LNCAP (cell line): ENCODE data around the gene PPAN.

Source experiments
- TF ChIP-seq, protein P1 (sequence below): fragments of 450-650 bp; IDR thresholded peaks from 2 replicates; pipeline ENCODE4 v1.5.1; 2017; ENCODE audit warnings: mild to moderate bottlenecking

PPAN gene

GRCh38 chr19:10133596-10133995 is 27.4 kb downstream of the PPAN start:
- TF ChIP-seq, protein P1, sequence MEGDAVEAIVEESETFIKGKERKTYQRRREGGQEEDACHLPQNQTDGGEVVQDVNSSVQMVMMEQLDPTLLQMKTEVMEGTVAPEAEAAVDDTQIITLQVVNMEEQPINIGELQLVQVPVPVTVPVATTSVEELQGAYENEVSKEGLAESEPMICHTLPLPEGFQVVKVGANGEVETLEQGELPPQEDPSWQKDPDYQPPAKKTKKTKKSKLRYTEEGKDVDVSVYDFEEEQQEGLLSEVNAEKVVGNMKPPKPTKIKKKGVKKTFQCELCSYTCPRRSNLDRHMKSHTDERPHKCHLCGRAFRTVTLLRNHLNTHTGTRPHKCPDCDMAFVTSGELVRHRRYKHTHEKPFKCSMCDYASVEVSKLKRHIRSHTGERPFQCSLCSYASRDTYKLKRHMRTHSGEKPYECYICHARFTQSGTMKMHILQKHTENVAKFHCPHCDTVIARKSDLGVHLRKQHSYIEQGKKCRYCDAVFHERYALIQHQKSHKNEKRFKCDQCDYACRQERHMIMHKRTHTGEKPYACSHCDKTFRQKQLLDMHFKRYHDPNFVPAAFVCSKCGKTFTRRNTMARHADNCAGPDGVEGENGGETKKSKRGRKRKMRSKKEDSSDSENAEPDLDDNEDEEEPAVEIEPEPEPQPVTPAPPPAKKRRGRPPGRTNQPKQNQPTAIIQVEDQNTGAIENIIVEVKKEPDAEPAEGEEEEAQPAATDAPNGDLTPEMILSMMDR = no peak

DNA sequence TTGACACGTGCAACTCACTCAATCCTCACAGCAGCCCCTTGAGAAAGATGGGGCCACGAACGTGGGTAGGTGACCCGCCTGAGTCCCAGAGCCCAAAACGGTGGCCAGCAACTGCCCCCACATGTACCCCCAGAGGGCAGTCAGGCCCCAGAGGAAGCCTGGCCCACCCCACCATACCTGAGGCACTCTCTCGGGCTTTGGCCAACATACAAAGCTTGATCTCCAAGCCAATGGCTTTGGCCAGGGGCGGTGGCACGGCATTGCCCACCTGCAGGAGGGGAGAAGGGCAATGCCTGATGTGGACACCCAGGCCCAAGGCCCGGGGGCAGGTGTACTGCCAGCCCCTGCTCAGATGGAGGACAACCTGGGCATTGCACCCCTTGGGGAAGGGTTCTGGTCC is 27.9 kb downstream of the PPAN start:
- TF ChIP-seq, protein P1 = no peak

DNA sequence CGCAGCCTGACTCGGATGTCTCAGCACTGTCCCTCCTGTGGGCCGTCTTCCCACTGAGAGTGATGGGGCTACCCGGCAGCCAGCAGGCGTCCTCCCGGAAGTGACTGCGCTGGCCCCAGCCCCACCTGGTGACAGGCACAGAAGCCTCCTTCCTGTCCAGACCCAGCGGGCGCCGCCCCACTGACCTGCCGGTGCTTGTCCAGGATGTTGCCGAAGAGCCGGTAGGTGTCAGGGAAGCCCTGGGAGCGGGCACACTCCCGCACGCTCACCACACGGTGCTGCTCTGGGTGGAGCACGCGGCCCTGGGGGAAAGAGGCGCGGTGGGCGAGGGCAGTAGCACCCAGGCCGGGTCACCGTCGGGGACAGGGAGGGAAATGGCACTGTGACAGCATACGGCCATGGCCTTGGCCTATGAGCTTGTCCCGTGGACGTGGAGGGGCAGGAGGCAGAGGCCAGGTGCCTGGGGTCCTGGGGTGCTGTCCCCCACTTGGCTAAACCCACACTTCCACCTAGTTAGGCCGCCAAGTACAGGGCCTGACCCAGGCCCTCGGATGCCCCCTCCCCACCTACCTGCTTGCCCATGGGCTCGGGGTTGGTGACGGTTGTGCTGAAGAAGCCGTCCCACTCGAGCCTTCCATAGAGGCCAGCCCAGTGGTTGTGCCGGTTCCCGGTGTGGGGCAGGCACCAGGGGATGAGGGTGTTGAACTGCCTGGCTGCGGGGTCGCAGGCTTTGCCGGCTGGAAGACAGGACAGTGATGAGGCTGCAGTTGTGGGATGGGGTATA is 29.6 kb downstream of the PPAN start:
- TF ChIP-seq, protein P1 = no peak

DNA sequence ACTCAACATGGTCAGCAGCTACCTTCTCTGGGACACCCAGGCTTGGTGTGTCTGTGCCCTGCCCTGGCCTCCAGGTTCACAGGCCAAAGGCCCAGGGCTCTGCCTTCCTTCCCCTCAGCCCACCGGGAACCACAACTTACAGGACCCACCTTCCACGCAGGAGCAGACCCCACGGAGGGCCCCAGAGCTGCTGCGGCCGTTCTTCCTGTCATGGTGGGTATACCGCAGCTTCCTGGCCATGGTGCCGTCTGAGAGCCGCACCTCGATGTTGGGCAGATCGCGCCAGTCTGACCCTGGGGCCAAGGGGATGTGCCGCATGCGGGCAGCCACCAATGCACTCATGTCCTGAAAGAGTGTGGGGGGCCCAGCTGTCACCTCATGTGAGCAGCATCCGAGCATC is 30.8 kb downstream of the PPAN start:
- TF ChIP-seq, protein P1 = no peak

GRCh38 chr19:10137751-10138682 is 31.9 kb downstream of the PPAN start:
- TF ChIP-seq, protein P1 = no peak

DNA sequence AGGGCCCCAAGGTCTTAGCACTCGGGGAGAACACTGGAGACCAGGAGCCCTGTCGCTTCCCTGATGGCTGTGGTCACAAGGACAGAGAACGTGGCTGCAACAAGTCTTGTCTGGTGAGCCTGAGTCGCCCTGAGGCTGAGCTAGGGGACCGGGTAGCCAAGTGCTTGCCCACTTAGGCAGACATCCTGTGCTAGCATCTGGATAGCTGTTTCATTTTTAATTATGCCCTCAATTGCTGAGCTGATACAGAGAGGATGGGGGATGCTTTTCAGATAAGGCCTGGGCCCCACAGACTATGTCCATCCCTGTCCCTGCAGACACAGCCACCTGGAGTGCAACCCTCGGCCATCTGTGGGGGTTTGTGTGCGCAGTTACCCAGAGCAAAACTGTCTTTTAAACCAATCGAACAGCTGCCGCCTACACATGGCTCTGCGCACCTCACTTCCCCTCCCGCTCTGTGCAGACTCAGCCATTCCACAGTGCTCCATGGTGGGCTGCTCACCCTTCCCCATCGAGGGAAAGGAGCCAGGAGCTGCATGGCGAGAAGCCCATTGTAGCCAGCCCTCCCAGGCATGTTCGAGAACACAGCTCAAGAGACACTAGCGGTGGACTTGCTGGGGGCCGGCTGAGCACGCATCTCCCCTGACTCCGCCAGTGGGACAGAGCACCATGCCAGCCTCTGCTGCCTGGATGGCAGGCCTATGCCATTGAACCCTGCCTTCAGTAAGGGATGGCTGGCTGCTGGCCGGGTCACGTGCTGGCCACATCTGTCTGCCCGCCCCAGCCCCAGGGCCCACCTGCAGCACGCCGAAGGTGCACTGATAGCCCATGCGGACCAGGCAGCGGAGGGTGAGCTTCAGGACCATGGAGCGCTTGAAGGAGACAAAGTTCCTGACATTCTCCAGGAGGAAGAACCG is 33.0 kb downstream of the PPAN start:
- TF ChIP-seq, protein P1 = no peak

DNA sequence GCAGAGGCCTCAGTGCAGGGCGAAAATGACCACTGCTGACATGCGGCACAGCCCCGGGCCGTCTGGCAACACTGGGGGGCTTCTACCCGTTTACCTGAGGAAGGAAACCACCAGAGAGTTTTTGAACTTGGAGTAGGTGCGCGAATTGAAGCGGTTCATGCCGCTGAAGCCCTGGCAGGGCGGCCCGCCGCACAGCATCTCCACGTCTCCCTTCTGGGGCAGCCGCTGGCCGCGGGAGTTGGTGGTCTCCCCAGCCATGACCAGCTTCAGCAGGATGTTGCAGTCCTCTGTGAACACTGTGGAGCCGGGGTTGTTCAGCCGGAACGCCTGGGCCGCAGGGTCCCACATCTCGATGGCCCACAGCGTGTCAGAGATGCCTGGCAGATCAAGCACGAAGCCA is 33.8 kb downstream of the PPAN start:
- TF ChIP-seq, protein P1 = no peak
